ENCODE measurements around the gene EIF4G3. TPM values are rescaled to one million over a fixed set of nuclear protein-coding genes. Genes with fewer than 3 reads are reported as not detected.

The EIF4G3 gene
- total RNA-seq, 4 donors from 2014 or later, result 42.1 to 63.2 (median 43.5) TPM

DNA sequence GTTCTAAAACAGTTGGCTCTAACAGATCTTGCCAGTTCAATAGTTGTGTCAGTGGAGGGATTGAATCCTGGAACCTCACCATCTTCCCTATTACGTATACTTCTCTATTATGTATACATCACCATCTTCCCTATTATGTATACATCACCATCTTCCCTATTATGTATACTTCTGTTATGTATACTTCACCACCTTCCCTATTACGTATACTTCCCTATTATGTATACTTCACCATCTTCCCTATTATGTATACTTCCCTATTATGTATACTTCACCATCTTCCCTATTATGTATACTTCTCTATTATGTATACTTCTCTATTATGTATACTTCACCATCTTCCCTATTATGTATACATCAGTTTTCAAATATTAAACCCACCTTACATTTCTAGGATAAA lies 355.2 kb downstream of the EIF4G3 start:
- no peaks in the 10 kb centered on the region for H3K9me3 ChIP-seq
- intact Hi-C loops (cut with DNase I; ENCODE audit: low total_unique reads) (no loop called here), in situ Hi-C loops (cut with MboI; ENCODE audit: low sequenced_read_pairs in 4 of 4) (no loop called here)
- no peak for ATAC-seq
- no peak overlapping the region for H3K27ac ChIP-seq
- H3K36me3 ChIP-seq, result peaks cover 0 to 23% of the 10 kb centered on the region in 2 donors
- DNase-seq, result no peak
- H3K4me3 ChIP-seq, result no peak overlapping the region
- peaks cover 17 to 18% of the 10 kb centered on the region in 2 donors for H3K4me1 ChIP-seq
- no peak for TF ChIP-seq POLR2A (IDR thresholded peaks at IDR 0.05)
- TF ChIP-seq, protein P1, sequence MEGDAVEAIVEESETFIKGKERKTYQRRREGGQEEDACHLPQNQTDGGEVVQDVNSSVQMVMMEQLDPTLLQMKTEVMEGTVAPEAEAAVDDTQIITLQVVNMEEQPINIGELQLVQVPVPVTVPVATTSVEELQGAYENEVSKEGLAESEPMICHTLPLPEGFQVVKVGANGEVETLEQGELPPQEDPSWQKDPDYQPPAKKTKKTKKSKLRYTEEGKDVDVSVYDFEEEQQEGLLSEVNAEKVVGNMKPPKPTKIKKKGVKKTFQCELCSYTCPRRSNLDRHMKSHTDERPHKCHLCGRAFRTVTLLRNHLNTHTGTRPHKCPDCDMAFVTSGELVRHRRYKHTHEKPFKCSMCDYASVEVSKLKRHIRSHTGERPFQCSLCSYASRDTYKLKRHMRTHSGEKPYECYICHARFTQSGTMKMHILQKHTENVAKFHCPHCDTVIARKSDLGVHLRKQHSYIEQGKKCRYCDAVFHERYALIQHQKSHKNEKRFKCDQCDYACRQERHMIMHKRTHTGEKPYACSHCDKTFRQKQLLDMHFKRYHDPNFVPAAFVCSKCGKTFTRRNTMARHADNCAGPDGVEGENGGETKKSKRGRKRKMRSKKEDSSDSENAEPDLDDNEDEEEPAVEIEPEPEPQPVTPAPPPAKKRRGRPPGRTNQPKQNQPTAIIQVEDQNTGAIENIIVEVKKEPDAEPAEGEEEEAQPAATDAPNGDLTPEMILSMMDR (IDR thresholded peaks at IDR 0.05 in 4 of 5, conservative IDR thresholded peaks at IDR 0.05 in 1 of 5), result no peak
- no peaks in the 10 kb centered on the region for H3K27me3 ChIP-seq

DNA sequence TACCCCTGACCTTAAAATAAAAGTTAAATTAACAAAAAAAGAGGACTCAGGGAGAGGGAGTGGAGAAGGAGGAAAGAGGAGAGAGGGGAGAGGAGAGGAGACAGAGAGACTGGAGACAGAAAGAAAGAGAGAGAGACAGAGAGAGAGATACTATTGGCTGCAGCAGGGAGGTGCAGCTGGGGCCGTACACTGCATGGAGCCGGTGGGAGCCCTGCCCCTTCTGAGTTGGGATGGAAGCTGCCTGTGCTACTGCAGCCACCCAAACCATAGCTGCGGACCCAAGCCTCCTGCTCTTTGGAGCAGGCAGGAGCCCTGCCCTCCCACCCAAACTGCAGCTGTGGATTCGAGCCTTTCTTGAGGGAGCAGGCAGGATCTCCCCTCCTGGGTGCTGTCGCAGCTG lies 356.9 kb downstream of the EIF4G3 start:
- ATAC-seq, result no peak
- H3K4me1 ChIP-seq, result peaks cover 15% of the 10 kb centered on the region in 2 donors
- TF ChIP-seq POLR2A (IDR thresholded peaks at IDR 0.05), result no peak
- TF ChIP-seq, protein P1 (IDR thresholded peaks at IDR 0.05 in 4 of 5, conservative IDR thresholded peaks at IDR 0.05 in 1 of 5), result no peak
- H3K27ac ChIP-seq, result no peak overlapping the region
- no peak overlapping the region for H3K4me3 ChIP-seq
- intact Hi-C loops (cut with DNase I; ENCODE audit: low total_unique reads), result no loop called here
- no peaks in the 10 kb centered on the region for H3K27me3 ChIP-seq
- H3K36me3 ChIP-seq, result peaks cover 0 to 23% of the 10 kb centered on the region in 2 donors
- no peak for DNase-seq
- in situ Hi-C loops (cut with MboI; ENCODE audit: low sequenced_read_pairs in 4 of 4), result no loop called here
- no peaks in the 10 kb centered on the region for H3K9me3 ChIP-seq

DNA sequence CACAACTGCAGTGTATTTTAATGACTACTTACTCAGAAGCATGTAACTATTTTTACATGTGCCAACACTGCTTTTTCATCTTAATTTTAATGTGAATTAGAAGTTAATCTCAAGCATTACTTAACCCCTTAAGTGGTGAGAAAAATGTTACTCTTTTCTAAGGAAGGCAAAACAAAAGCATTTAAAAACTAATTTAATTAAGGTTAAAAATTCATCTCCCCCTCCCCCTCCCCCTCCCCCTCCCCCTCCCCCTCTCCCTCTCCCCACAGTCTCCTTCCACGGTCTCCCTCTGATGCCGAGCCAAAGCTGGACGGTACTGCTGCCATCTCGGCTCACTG lies 362.2 kb downstream of the EIF4G3 start:
- in situ Hi-C loops (cut with MboI; ENCODE audit: low sequenced_read_pairs in 4 of 4), result no loop called here
- Histone ChIP-seq H3K27ac (no peak overlapping the region), H3K36me3 (peaks cover 0 to 34% of the 10 kb centered on the region in 2 donors), H3K27me3 (no peaks in the 10 kb centered on the region), H3K9me3 (no peaks in the 10 kb centered on the region), H3K4me1 (no peaks in the 10 kb centered on the region), H3K4me3 (no peak overlapping the region)
- intact Hi-C loops (cut with DNase I; ENCODE audit: low total_unique reads), result no loop called here
- ATAC-seq, result no peak
- no peak for DNase-seq
- TF ChIP-seq POLR2A (IDR thresholded peaks at IDR 0.05), result no peak
- TF ChIP-seq, protein P1 (IDR thresholded peaks at IDR 0.05 in 4 of 5, conservative IDR thresholded peaks at IDR 0.05 in 1 of 5), result no peak

DNA sequence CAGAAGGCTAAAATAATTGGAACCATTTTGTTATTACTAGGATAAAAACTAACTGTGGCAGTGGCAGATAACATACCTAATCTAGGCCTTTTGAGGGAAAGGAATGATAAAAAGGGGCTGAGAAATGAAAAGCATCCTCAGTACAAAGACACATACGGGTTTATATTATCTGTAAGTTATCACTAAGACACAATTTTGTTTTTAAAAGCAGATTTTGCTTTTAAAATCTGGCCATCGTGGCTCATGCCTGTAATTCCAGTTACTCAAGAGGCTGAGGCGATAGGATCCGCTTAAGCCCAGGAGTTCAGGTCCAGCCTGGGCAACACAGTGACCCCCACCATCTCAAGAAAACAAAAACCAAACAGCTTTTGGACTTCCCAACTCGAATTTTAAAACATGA lies 364.8 kb downstream of the EIF4G3 start:
- Histone ChIP-seq H3K4me1 (no peaks in the 10 kb centered on the region), H3K36me3 (peaks cover 0 to 31% of the 10 kb centered on the region in 2 donors), H3K9me3 (no peaks in the 10 kb centered on the region), H3K27ac (no peak overlapping the region), H3K27me3 (no peaks in the 10 kb centered on the region), H3K4me3 (no peak overlapping the region)
- no peak for ATAC-seq
- DNase-seq, result no peak
- TF ChIP-seq, protein P1 (IDR thresholded peaks at IDR 0.05 in 4 of 5, conservative IDR thresholded peaks at IDR 0.05 in 1 of 5), result no peak
- no peak for TF ChIP-seq POLR2A (IDR thresholded peaks at IDR 0.05)
- in situ Hi-C loops (cut with MboI; ENCODE audit: low sequenced_read_pairs in 4 of 4), result no loop called here
- intact Hi-C loops (cut with DNase I; ENCODE audit: low total_unique reads), result no loop called here

DNA sequence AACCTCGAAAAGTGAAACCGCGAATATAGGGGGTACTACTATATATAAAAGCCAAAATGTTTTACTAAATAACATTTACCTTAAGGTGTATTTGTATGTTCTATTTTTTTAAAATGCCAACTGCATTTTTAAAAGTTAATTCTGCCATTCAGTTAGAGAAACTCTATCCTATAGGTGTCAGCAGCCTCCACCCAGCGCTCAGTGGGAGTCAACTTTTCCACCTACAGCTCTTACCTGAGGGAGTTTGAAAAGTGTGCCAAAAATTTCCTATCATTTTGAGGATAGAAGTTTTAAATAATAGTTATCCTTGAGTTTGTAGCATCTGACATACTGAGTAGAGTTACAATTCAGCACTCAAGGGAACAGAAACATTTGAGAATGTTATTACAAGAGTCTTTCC lies 383.5 kb downstream of the EIF4G3 start:
- Histone ChIP-seq H3K27me3 (no peaks in the 10 kb centered on the region), H3K4me3 (no peak overlapping the region), H3K9me3 (no peaks in the 10 kb centered on the region), H3K4me1 (peaks cover 0 to under 1% of the 10 kb centered on the region in 2 donors), H3K27ac (no peak overlapping the region), H3K36me3 (no peaks in the 10 kb centered on the region)
- TF ChIP-seq POLR2A (IDR thresholded peaks at IDR 0.05), result no peak
- TF ChIP-seq, protein P1 (IDR thresholded peaks at IDR 0.05 in 4 of 5, conservative IDR thresholded peaks at IDR 0.05 in 1 of 5), result no peak
- DNase-seq (no peak), ATAC-seq (no peak)
- in situ Hi-C loops (cut with MboI; ENCODE audit: low sequenced_read_pairs in 4 of 4) (no loop called here), intact Hi-C loops (cut with DNase I; ENCODE audit: low total_unique reads) (no loop called here)

Data from gastrocnemius medialis (tissue), 4 donors.